Stomach (tissue), 9 donors: Measurements from ENCODE around the gene IFITM10. TPM values are rescaled to one million over a fixed set of nuclear protein-coding genes. Genes with fewer than 3 reads are reported as not detected.
A peak's percentile ranks its signal among the peaks of the same experiment; 100 is the strongest.

Source experiments
- DNase-seq, 2 donors: peaks; one replicate each; pipeline versions ENCODE4 v3.0.0 to v3.0.0-alpha.2; 2013 to 2019
- H3K27ac ChIP-seq, 5 donors: fragments of 200-600 bp in 4 of 5; sonication (generic) in 4 of 5; one replicate each; pipeline ENCODE4 v1.5.1; 2013 to 2019; ENCODE audit warnings: mild to moderate bottlenecking in 1 of 5, moderate library complexity in 1 of 5
- H3K27me3 ChIP-seq, 3 donors: fragments of 200-600 bp; sonication (generic); one replicate each; pipeline ENCODE4 v1.5.1; 2017 to 2019; ENCODE audit warnings: mixed run types in 1 of 3
- H3K36me3 ChIP-seq, 4 donors: fragments of 200-600 bp; sonication (generic); 1 replicate in 3 of 4; 2 replicates in 1 of 4; pipeline ENCODE4 v1.5.1; 2016 to 2019
- H3K4me1 ChIP-seq, 4 donors: fragments of 200-600 bp; sonication (generic); one replicate each; pipeline ENCODE4 v1.5.1; 2016 to 2019
- H3K4me3 ChIP-seq, 4 donors: fragments of 200-600 bp; sonication (generic) in 3 of 4; one replicate each; pipeline ENCODE4 v1.5.1; 2016 to 2019; ENCODE audit warnings: mild to moderate bottlenecking in 1 of 4
- H3K9me3 ChIP-seq, 4 donors: fragments of 200-600 bp; sonication (generic); one replicate each; pipeline ENCODE4 v1.5.1; 2016 to 2019
- CTCF ChIP-seq, 7 experiments: fragments of 450-650 bp in 4 of 7; fragments of 200-600 bp in 3 of 7; sonication (generic) in 3 of 7; IDR thresholded peaks; one replicate each; pipeline ENCODE4 v1.5.1; 2016 to 2019; ENCODE audit warnings: antibody characterized with exemption in 7 of 7, control low read depth in 2 of 7, mild to moderate bottlenecking in 1 of 7
- EP300 ChIP-seq: sonication (generic); formaldehyde crosslinking; IDR thresholded peaks from one replicate; pipeline ENCODE4 v1.6.1; 2017; ENCODE audit warnings: antibody characterized with exemption
- POLR2A ChIP-seq, 4 donors: fragments of 450-650 bp; IDR thresholded peaks; one replicate each; pipeline ENCODE4 v1.6.1; 2016; ENCODE audit warnings: antibody characterized with exemption in 4 of 4, control low read depth in 2 of 4, mild to moderate bottlenecking in 1 of 4, moderate library complexity in 1 of 4
- POLR2AphosphoS5 ChIP-seq, 3 donors: sonication (generic); formaldehyde crosslinking; IDR thresholded peaks; one replicate each; pipeline ENCODE4 v1.6.1; 2016; ENCODE audit warnings: antibody characterized with exemption in 3 of 3
- WGBS, 5 donors: extraction: QIAGEN DNeasy Blood & Tissue Kit in 3 of 5; methylation state at CpG; one replicate each; pipeline versions ENCODE4 v1.1.5 to v1.1.7; 2013 to 2018; 5-methylcytosine and 5-hydroxymethylcytosine counted together
- intact Hi-C: fragments of 100-400 bp; cut with DNase I; formaldehyde crosslinking; loops from one replicate; pipeline ENCODE4 v1.15.1; 2023; ENCODE audit warnings: low total_unique reads
- polyA plus RNA-seq, 3 donors: library from polyadenylated mRNA; stranded (reverse); fragments of 200-250 nt; gene quantifications; one replicate each; pipeline ENCODE4 v1.2.3, GENCODE V29; 2013
- total RNA-seq, 5 donors: library from RNA; depleted of rRNA; stranded (reverse); fragments of >200 nt; gene quantifications; one replicate each; pipeline versions ENCODE4 v1.1.0 to v1.2.3, GENCODE V29; 2014 to 2016
- donor health status: healthy with polysubstance abuse.
- donor health status: Bipolar disorder and iron deficiency.
- donor health status: healthy.

IFITM10 gene
- total and polyA plus RNA-seq, 8 donors, result 0.19 to 1.1 (median 0.84) TPM; not detected in 4

DNA sequence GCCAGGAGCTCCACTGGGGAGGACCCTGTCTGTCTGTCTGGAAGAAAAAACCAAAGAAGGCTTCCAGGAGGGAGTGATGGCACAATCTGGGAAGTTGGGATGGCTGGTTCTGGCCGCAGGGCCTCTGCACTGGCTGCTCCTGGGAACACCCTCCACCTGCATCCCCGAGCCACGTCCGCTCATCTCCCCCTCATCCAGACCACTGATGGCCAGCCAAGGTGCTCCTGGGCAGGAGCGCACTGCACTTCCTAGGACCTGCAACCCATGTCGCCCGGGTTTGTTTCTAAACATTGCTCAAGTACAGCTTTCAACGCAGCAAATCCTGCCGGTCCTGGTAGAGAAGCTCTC lies 4.9 kb upstream of the IFITM10 start:
- DNase-seq, result no peak
- Histone ChIP-seq H3K9me3 (no peaks in the 10 kb centered on the region), H3K36me3 (peaks cover 54 to 88% (median 85%) of the 10 kb centered on the region in 4 donors), H3K4me3 (no peak overlapping the region), H3K4me1 (peaks cover 50 to 95% (median 79%) of the 10 kb centered on the region in 4 donors), H3K27me3 (peaks cover 0 to 4% (median 0%) of the 10 kb centered on the region in 3 donors), H3K27ac (peak overlapping the region in 1 of 5 donors; percentile 98)
- intact Hi-C loops, result no loop called here
- no peak for TF ChIP-seq POLR2AphosphoS5 (IDR thresholded peaks at IDR 0.05)
- no peak for TF ChIP-seq EP300
- no peak for TF ChIP-seq CTCF (IDR thresholded peaks at IDR 0.05)
- TF ChIP-seq POLR2A (IDR thresholded peaks at IDR 0.05), result no peak
- 83 to 93% (median 87%) methylated on average over 9 of the region's 9 CpGs for WGBS, 5 donors

DNA sequence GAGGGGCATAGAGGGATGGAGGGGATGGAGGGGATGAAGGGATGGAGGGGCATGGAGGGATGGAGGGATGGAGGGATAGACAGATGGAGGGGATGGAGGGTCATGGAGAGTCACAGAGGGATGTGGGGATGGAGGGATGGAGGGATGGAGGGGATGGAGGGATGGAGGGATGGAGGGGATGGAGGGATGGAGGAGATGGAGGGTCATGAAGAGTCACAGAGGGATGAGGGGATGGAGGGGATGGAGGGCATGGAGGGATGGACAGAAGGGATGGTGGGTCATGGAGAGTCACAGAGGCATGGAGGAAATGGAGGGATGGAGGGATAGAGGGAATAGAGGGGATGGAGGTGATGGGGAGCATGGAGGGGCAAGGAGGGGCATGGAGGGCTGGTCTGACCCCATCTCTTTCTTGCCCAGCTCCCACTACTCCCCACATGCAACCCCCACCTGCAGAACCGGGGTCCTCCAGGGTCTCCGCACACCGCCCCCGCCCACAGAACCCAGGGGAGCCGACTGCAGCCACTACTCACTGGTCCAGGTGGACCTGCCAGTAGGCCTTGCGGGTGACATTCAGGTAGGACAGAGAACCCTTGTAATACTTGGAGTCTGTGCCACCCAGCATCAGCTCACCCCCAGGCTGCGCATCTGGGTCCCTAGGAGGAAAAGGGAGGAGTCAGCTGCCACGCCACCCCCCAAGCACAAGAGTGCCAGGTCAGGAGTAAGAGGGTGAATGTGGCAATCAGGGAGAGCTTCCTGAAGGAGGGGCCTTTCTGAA lies 4.2 kb upstream of the IFITM10 start:
- WGBS, 5 donors, result 91 to 97% (median 96%) methylated on average over 4 to 8 of the region's 8 CpGs
- intact Hi-C loops, result no loop called here
- peaks cover 54 to 81% (median 78%) of the 10 kb centered on the region in 4 donors for H3K36me3 ChIP-seq
- TF ChIP-seq CTCF (IDR thresholded peaks at IDR 0.05), result no peak
- TF ChIP-seq EP300, result no peak
- no peak for TF ChIP-seq POLR2AphosphoS5 (IDR thresholded peaks at IDR 0.05)
- TF ChIP-seq POLR2A (IDR thresholded peaks at IDR 0.05), result no peak
- peaks cover 48 to 95% (median 77%) of the 10 kb centered on the region in 4 donors for H3K4me1 ChIP-seq
- no peak overlapping the region for H3K4me3 ChIP-seq
- H3K27me3 ChIP-seq, result peaks cover 0 to 11% (median 6%) of the 10 kb centered on the region in 3 donors
- no peaks in the 10 kb centered on the region for H3K9me3 ChIP-seq
- H3K27ac ChIP-seq, result no peak overlapping the region
- DNase-seq, result no peak

DNA sequence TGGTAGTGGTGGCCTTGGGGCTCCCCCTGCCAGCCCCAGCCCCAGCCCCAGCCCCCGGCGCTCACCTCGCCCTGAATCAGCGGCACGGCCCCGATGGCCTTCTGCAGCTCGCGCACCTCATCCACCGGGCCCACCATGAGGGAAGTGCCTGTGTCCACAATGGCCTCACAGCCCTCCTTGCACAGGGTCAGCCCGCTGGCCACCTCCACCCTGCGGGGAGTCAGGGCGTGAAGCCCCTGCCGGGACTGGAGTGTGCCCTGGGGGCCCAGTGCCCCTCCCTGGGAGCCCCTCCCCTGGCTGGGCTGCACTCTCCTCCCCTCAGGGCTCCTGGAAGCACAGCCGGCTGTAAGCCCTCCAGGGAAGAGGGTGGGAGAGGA lies 3.5 kb upstream of the IFITM10 start:
- Histone ChIP-seq H3K36me3 (peaks cover 54 to 74% (median 72%) of the 10 kb centered on the region in 4 donors), H3K4me3 (no peak overlapping the region), H3K27ac (no peak overlapping the region), H3K9me3 (no peaks in the 10 kb centered on the region), H3K4me1 (peaks cover 53 to 95% (median 77%) of the 10 kb centered on the region in 4 donors), H3K27me3 (peaks cover under 1 to 18% (median 13%) of the 10 kb centered on the region in 3 donors)
- intact Hi-C loops, result no loop called here
- 82 to 92% (median 87%) methylated on average over 9 to 14 of the region's 14 CpGs for WGBS, 5 donors
- TF ChIP-seq POLR2A (IDR thresholded peaks at IDR 0.05) (no peak), EP300 (no peak)
- DNase-seq, result no peak

- Histone ChIP-seq H3K36me3 (peaks cover 54 to 69% (median 67%) of the 10 kb centered on the region in 4 donors), H3K27ac (no peak overlapping the region), H3K27me3 (peaks cover 5 to 23% (median 18%) of the 10 kb centered on the region in 3 donors), H3K9me3 (no peaks in the 10 kb centered on the region), H3K4me1 (peaks cover 58 to 95% (median 77%) of the 10 kb centered on the region in 4 donors), H3K4me3 (no peak overlapping the region)
- DNase-seq, result no peak
- WGBS, 5 donors, result 84 to 93% (median 92%) methylated on average over 23 to 38 of the region's 38 CpGs
- TF ChIP-seq CTCF (IDR thresholded peaks at IDR 0.05), result no peak
- TF ChIP-seq POLR2AphosphoS5 (IDR thresholded peaks at IDR 0.05), result no peak
- no peak for TF ChIP-seq EP300
- no peak for TF ChIP-seq POLR2A (IDR thresholded peaks at IDR 0.05)
- intact Hi-C loops, result no loop called here
Measured at GRCh38 chr11:1753229-1753928, 3.0 kb upstream of the IFITM10 start.
